ENCODE results near the gene PPIC. TPM values are rescaled to one million over a fixed set of nuclear protein-coding genes. Genes with fewer than 3 reads are reported as not detected.

The PPIC gene
- total and polyA plus RNA-seq, 3 donors from 2014 or later: 9.6 to 23.8 (median 18.5) TPM

DNA sequence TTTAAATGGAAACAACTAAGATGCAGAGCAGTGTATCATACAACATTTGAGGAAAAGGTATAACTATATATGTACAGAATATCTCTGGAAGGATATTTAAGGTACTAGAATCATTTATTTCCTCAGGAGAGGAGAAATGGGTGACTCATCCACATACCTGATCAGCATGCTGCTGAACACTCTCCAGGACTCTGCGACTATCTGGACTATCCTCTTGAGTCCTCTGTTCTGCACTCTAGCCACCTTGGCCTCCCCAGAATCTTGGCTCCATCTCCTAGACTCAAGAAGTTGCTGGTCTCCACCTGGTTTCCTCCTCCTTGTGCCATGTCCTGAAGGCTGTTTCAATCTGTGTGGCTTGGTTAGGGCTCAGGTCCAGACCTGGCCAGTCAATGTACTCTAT, 43.7 kb upstream of the PPIC start:
- no peaks in the 10 kb centered on the region for H3K27me3 ChIP-seq
- no peaks in the 10 kb centered on the region for H3K36me3 ChIP-seq (ENCODE audit: low read depth, missing control alignments)
- no peaks in the 10 kb centered on the region for H3K9me3 ChIP-seq
- no peak overlapping the region for H3K27ac ChIP-seq
- WGBS, 2 donors: 67 to 86% methylated on average over 1 of the region's 1 CpG
- DNase-seq: no peak
- TF ChIP-seq POLR2A (IDR thresholded peaks at IDR 0.05): no peak
- TF ChIP-seq, protein P1, sequence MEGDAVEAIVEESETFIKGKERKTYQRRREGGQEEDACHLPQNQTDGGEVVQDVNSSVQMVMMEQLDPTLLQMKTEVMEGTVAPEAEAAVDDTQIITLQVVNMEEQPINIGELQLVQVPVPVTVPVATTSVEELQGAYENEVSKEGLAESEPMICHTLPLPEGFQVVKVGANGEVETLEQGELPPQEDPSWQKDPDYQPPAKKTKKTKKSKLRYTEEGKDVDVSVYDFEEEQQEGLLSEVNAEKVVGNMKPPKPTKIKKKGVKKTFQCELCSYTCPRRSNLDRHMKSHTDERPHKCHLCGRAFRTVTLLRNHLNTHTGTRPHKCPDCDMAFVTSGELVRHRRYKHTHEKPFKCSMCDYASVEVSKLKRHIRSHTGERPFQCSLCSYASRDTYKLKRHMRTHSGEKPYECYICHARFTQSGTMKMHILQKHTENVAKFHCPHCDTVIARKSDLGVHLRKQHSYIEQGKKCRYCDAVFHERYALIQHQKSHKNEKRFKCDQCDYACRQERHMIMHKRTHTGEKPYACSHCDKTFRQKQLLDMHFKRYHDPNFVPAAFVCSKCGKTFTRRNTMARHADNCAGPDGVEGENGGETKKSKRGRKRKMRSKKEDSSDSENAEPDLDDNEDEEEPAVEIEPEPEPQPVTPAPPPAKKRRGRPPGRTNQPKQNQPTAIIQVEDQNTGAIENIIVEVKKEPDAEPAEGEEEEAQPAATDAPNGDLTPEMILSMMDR (IDR thresholded peaks at IDR 0.05): no peak
- no peaks in the 10 kb centered on the region for H3K4me1 ChIP-seq
- no peak overlapping the region for H3K4me3 ChIP-seq
- intact Hi-C loops (cut with DNase I; ENCODE audit: low total_unique reads): no loop called here

DNA sequence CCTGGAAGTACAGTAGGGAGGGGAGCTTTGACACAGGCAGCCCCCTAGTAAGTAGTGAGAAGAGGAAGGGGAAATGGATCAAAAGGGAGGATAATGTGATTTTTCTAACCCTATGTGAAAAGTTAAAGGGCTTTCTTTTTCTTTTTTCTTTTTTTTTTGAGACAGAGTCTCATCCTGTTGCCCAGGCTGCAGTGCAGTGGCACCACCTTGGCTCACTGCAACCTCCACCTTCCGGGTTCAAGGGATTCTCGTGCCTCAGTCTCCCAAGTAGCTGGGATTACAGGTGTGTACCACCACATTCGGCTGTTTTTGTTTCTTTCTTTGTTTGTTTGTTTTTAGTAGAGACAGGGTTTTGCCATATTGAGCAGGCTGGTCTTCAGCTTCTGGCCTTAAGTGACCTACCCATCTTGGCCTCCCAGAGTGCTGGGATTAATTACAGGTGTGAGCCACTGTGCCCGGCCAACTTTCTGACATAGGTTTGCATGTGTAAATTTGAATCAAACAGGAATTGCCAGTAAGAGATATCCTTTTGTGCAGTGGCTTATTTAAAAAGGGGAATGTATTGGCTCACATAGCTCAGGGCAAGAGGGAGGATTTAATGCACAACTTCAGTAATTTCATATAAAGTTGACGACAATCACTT, 39.1 kb upstream of the PPIC start:
- 88 to 95% methylated on average over 5 of the region's 5 CpGs for WGBS, 2 donors
- intact Hi-C loops (cut with DNase I; ENCODE audit: low total_unique reads): no loop called here
- no peak overlapping the region for H3K27ac ChIP-seq
- H3K4me1 ChIP-seq: no peaks in the 10 kb centered on the region
- no peaks in the 10 kb centered on the region for H3K9me3 ChIP-seq
- DNase-seq: no peak
- H3K27me3 ChIP-seq: no peaks in the 10 kb centered on the region
- TF ChIP-seq, protein P1 (IDR thresholded peaks at IDR 0.05): no peak
- TF ChIP-seq POLR2A (IDR thresholded peaks at IDR 0.05): no peak
- H3K4me3 ChIP-seq: no peak overlapping the region
- no peaks in the 10 kb centered on the region for H3K36me3 ChIP-seq (ENCODE audit: low read depth, missing control alignments)

DNA sequence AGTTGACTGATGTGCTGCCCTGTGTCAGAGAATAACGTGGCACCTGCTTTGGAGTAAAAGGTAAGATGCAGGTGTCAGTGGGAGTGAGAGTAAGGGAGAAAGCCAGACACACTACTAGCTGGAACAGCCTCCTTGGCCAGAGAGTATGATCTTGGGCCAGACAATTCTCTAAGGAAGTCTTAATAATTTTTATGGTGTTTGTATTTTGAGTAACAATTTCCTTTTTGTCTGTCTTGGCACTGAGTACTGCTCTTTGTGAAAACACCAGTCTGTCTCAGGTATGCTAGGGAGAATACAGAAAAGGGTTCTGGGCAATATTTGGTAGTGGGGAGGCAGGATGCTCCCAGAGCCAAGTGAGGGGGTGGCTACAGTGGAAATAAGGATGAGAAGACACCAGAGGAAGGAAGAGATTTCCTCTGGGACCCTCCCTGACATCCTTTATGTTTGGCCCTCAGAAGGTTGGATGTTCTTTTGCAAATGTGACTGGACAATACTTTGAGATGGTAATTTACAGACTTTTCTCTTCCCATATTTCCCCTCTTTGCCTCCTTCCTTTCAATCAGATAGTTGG, 31.9 kb upstream of the PPIC start:
- intact Hi-C loops (cut with DNase I; ENCODE audit: low total_unique reads): no loop called here
- Histone ChIP-seq H3K4me1 (no peaks in the 10 kb centered on the region), H3K36me3 (ENCODE audit: low read depth, missing control alignments) (no peaks in the 10 kb centered on the region), H3K27ac (no peak overlapping the region), H3K9me3 (no peaks in the 10 kb centered on the region), H3K27me3 (no peaks in the 10 kb centered on the region), H3K4me3 (no peak overlapping the region)
- no peak for DNase-seq
- WGBS, 2 donors: 50 to 67% methylated on average over 1 of the region's 1 CpG
- no peak for TF ChIP-seq POLR2A (IDR thresholded peaks at IDR 0.05)
- TF ChIP-seq, protein P1 (IDR thresholded peaks at IDR 0.05): no peak

DNA sequence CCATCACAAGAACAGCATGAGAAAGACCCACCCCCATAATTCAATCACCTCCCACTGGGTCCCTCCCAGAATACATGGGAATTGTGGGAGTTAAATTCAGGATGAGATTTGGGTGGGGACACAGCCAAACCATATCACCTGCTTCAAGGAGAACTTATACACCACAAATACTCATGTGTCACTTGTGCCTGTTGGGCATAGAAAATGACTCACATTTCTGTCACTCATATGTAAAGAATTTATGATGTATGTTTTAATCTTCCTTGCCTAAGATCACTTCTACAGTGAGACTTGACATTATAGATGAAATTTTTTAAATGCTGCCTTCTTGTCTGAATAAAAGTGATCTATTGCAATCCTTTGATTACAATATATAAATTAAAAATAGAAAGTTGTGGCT, 29.5 kb upstream of the PPIC start:
- TF ChIP-seq, protein P1 (IDR thresholded peaks at IDR 0.05): no peak
- no peak for TF ChIP-seq POLR2A (IDR thresholded peaks at IDR 0.05)
- DNase-seq: no peak
- Histone ChIP-seq H3K9me3 (no peaks in the 10 kb centered on the region), H3K4me1 (no peaks in the 10 kb centered on the region), H3K27me3 (no peaks in the 10 kb centered on the region), H3K27ac (no peak overlapping the region), H3K4me3 (no peak overlapping the region), H3K36me3 (ENCODE audit: low read depth, missing control alignments) (no peaks in the 10 kb centered on the region)
- intact Hi-C loops (cut with DNase I; ENCODE audit: low total_unique reads): no loop called here

DNA sequence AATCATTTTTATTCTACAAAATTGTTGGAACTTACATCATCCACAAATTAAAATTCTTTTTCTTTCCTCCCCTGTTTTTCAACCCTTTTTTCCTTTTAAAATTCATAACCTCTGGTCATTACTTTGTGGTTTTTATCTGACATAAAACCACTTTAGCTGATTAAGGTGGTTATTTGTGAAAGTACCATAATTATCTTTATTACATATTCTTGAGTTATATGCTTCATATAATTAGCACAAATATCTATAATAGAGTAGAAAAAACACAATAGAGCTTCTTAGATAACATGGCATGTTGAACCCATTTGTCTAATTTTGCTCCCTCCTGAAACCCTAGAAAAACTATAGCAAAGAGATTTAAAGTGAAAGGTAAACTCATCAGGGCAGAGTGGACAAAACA, 22.9 kb upstream of the PPIC start:
- no peaks in the 10 kb centered on the region for H3K4me1 ChIP-seq
- H3K27me3 ChIP-seq: no peaks in the 10 kb centered on the region
- intact Hi-C loops (cut with DNase I; ENCODE audit: low total_unique reads): no loop called here
- H3K27ac ChIP-seq: no peak overlapping the region
- TF ChIP-seq, protein P1 (IDR thresholded peaks at IDR 0.05): no peak
- no peak for TF ChIP-seq POLR2A (IDR thresholded peaks at IDR 0.05)
- no peaks in the 10 kb centered on the region for H3K36me3 ChIP-seq (ENCODE audit: low read depth, missing control alignments)
- H3K4me3 ChIP-seq: no peak overlapping the region
- H3K9me3 ChIP-seq: no peaks in the 10 kb centered on the region
- no peak for DNase-seq

Data from testis (tissue), 3 donors.